ENCODE results near the gene RPS18. TPM values are rescaled to one million over a fixed set of nuclear protein-coding genes. Genes with fewer than 3 reads are reported as not detected.
"Not testable (repeated sequence)": the region's sequence is repeated elsewhere in the genome, so short reads cannot be mapped to it uniquely, and the experiment has no call there.

RPS18 gene
- polyA plus RNA-seq: 1,000 to 10,000 TPM; 2,947 to 6,778 (median 4,959) TPM
- long read RNA-seq, donor 1, transcript RPS18-237 (5 exons, 642 nt): minor isoform, 51 of 6,553 reads
- long read RNA-seq, donor 1, transcript RPS18-236 (5 exons, 996 nt): minor isoform, 242 of 6,553 reads
- long read RNA-seq, donor 1, transcript RPS18-235 (3 exons, 413 nt): minor isoform, 67 of 6,553 reads
- long read RNA-seq, donor 1, transcript RPS18-230 (6 exons, 613 nt): major isoform, 5,378 of 6,553 reads
- long read RNA-seq, donor 1, partial matches to known transcripts: 379 of 6,553 reads
- long read RNA-seq, donor 1, other reads (novel, unspliced or antisense): 404 of 6,553 reads
- long read RNA-seq, donor 2, transcript RPS18-230 (6 exons, 613 nt): major isoform, 1,206 of 1,413 reads
- long read RNA-seq, donor 2, transcript RPS18-237 (5 exons, 642 nt): minor isoform, 7 of 1,413 reads
- long read RNA-seq, donor 2, transcript RPS18-236 (5 exons, 996 nt): minor isoform, 45 of 1,413 reads
- long read RNA-seq, donor 2, transcript RPS18-235 (3 exons, 413 nt): minor isoform, 9 of 1,413 reads
- long read RNA-seq, donor 2, partial matches to known transcripts: 49 of 1,413 reads
- long read RNA-seq, donor 2, other reads (novel, unspliced or antisense): 91 of 1,413 reads
- long read RNA-seq, donor 3, transcript RPS18-235 (3 exons, 413 nt): minor isoform, 23 of 1,820 reads
- long read RNA-seq, donor 3, transcript RPS18-237 (5 exons, 642 nt): minor isoform, 12 of 1,820 reads
- long read RNA-seq, donor 3, transcript RPS18-230 (6 exons, 613 nt): major isoform, 1,459 of 1,820 reads
- long read RNA-seq, donor 3, transcript RPS18-236 (5 exons, 996 nt): minor isoform, 93 of 1,820 reads
- long read RNA-seq, donor 3, partial matches to known transcripts: 131 of 1,820 reads
- long read RNA-seq, donor 3, other reads (novel, unspliced or antisense): 97 of 1,820 reads
- long read RNA-seq, donor 4, transcript RPS18-230 (6 exons, 613 nt): major isoform, 47 of 51 reads
- long read RNA-seq, donor 4, partial matches to known transcripts: 0 of 51 reads
- long read RNA-seq, donor 4, other reads (novel, unspliced or antisense): 0 of 51 reads
- long read RNA-seq, donor 5, transcript RPS18-235 (3 exons, 413 nt): minor isoform, 25 of 694 reads
- long read RNA-seq, donor 5, transcript RPS18-236 (5 exons, 996 nt): minor isoform, 33 of 694 reads
- long read RNA-seq, donor 5, transcript RPS18-230 (6 exons, 613 nt): major isoform, 565 of 694 reads
- long read RNA-seq, donor 5, partial matches to known transcripts: 37 of 694 reads
- long read RNA-seq, donor 5, other reads (novel, unspliced or antisense): 25 of 694 reads
- long read RNA-seq, donor 6, transcript RPS18-236 (5 exons, 996 nt): minor isoform, 61 of 2,076 reads
- long read RNA-seq, donor 6, transcript RPS18-237 (5 exons, 642 nt): minor isoform, 8 of 2,076 reads
- long read RNA-seq, donor 6, transcript RPS18-230 (6 exons, 613 nt): major isoform, 1,797 of 2,076 reads
- long read RNA-seq, donor 6, transcript RPS18-235 (3 exons, 413 nt): minor isoform, 13 of 2,076 reads
- long read RNA-seq, donor 6, partial matches to known transcripts: 69 of 2,076 reads
- long read RNA-seq, donor 6, other reads (novel, unspliced or antisense): 122 of 2,076 reads
- long read RNA-seq, donor 7, transcript RPS18-237 (5 exons, 642 nt): minor isoform, 16 of 2,812 reads
- long read RNA-seq, donor 7, transcript RPS18-230 (6 exons, 613 nt): major isoform, 2,460 of 2,812 reads
- long read RNA-seq, donor 7, transcript RPS18-235 (3 exons, 413 nt): minor isoform, 13 of 2,812 reads
- long read RNA-seq, donor 7, transcript RPS18-236 (5 exons, 996 nt): minor isoform, 80 of 2,812 reads
- long read RNA-seq, donor 7, partial matches to known transcripts: 61 of 2,812 reads
- long read RNA-seq, donor 7, other reads (novel, unspliced or antisense): 173 of 2,812 reads
- long read RNA-seq, donor 8, transcript RPS18-236 (5 exons, 996 nt): minor isoform, 11 of 357 reads
- long read RNA-seq, donor 8, transcript RPS18-230 (6 exons, 613 nt): major isoform, 324 of 357 reads
- long read RNA-seq, donor 8, partial matches to known transcripts: 0 of 357 reads
- long read RNA-seq, donor 8, other reads (novel, unspliced or antisense): 16 of 357 reads
- long read RNA-seq, donor 9, transcript RPS18-236 (5 exons, 996 nt): minor isoform, 24 of 580 reads
- long read RNA-seq, donor 9, transcript RPS18-235 (3 exons, 413 nt): minor isoform, 6 of 580 reads
- long read RNA-seq, donor 9, transcript RPS18-237 (5 exons, 642 nt): minor isoform, 7 of 580 reads
- long read RNA-seq, donor 9, transcript RPS18-230 (6 exons, 613 nt): major isoform, 505 of 580 reads
- long read RNA-seq, donor 9, partial matches to known transcripts: 7 of 580 reads
- long read RNA-seq, donor 9, other reads (novel, unspliced or antisense): 31 of 580 reads
- long read RNA-seq, donor 10, transcript RPS18-235 (3 exons, 413 nt): minor isoform, 24 of 2,864 reads
- long read RNA-seq, donor 10, transcript RPS18-236 (5 exons, 996 nt): minor isoform, 108 of 2,864 reads
- long read RNA-seq, donor 10, transcript RPS18-230 (6 exons, 613 nt): major isoform, 2,406 of 2,864 reads
- long read RNA-seq, donor 10, transcript RPS18-237 (5 exons, 642 nt): minor isoform, 9 of 2,864 reads
- long read RNA-seq, donor 10, partial matches to known transcripts: 118 of 2,864 reads
- long read RNA-seq, donor 10, other reads (novel, unspliced or antisense): 192 of 2,864 reads

DNA sequence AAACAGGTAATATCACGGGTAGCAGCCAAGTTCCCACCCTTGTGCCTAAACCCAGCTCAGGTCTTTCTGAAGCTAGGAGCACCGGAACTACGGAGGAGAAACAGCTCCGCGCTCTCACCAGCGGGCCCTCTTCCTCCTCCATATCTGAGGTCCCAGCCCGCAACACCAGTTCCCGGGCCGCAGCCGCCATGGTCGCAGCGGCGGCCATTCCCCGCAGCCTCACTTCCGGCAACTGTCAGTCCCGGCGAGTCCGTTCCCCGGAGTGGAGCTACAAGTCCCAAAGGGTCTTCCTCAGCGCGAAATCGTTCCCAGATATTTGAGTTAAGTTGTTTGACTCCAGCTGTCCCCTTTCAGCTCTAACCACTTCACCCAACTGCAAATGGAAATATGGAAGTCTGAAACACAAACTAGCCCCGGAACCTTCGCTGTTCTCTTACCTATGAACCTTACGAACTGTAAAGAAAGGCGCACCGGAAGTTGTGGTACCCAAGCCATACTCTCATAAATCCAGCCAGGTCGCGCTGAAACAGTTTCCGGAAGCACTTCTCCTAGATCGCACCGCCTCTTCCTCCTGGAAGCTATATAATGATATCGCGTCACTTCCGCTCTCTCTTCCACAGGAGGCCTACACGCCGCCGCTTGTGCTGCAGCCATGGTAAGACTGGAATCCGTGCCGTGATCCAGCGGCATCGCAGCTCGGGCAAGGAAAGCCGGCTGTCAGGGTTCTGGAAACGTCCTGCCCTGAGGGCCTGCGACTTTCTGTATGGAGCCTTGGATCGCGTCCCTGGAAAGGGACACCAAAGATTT is at the start of gene RPS18, which contains the start of gene VPS52:
Gene RPS18 (plus strand): TSS at position 608 of the 807 bp plus-strand sequence. CDS start 45 bp downstream, at position 653.
Gene VPS52 (minus strand): TSS at position 409 of the 807 bp plus-strand sequence. CDS start 201 bp downstream, at position 208.
- peak; percentile 98 to 99 for DNase-seq
- 0% methylated on average over 48 of the region's 48 CpGs for WGBS, 3 donors
- Histone ChIP-seq H3K4me3 (ENCODE audit: low read depth in 1 of 3, low read length in 3 of 3) (peak within 1 kb of the TSS; percentile 60 to 85 (median 69)), H3K9me3 (ENCODE audit: control insufficient read depth in 2 of 2, insufficient read depth in 1 of 2, low read depth in 1 of 2, low read length in 1 of 2) (no peaks in the 10 kb centered on the region), H3K27me3 (ENCODE audit: control insufficient read depth in 3 of 3, insufficient read depth in 3 of 3, low read length in 3 of 3) (no peaks in the 10 kb centered on the region), H3K4me1 (ENCODE audit: control insufficient read depth in 3 of 3, insufficient read depth in 2 of 3, low read depth in 1 of 3, low read length in 2 of 3) (peaks cover 0 to 41% (median 2%) of the 10 kb centered on the region in 3 donors), H3K27ac (ENCODE audit: low read depth in 1 of 3, low read length in 2 of 3) (peak within 1 kb of the TSS; percentile 87 to 99 (median 91)), H3K36me3 (ENCODE audit: control insufficient read depth in 3 of 3, insufficient read depth in 2 of 3, low read depth in 1 of 3, low read length in 3 of 3) (peaks cover 13 to 53% (median 14%) of the 10 kb centered on the region in 3 donors)
- FAIRE-seq: no peak

DNA sequence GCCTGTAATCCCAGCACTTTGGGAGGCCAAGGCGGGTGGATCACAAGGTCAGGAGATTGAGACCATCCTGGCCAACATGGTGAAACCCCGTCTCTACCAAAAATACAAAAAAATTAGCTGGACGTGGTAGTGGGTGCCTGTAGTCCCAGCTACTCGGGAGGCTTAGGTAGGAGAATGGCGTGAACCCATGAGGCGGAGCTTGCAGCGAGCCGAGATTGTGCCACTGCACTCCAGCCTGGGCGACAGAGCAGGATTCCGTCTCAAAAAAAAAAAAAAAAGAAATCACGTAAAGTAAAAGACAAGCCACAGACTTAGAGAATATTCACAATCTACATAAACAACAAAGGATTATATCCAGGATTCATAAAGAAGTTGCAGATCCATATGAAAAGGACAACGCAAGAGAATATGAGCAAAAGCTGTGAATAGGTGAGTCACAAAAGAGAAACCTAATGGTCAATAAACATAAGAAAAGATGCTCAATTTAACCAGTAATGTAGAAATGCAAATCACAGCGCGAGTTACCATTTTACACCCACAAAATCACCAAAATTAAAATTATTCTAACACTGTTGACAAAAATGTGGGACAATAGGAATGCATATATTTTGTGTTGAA is 45.3 kb upstream of the RPS18 start:
- H3K36me3 ChIP-seq (ENCODE audit: control insufficient read depth in 3 of 3, insufficient read depth in 2 of 3, low read depth in 1 of 3, low read length in 3 of 3); H3K9me3 ChIP-seq (ENCODE audit: control insufficient read depth in 2 of 2, insufficient read depth in 1 of 2, low read depth in 1 of 2, low read length in 1 of 2); FAIRE-seq; DNase-seq; H3K4me3 ChIP-seq (ENCODE audit: low read depth in 1 of 3, low read length in 3 of 3); H3K4me1 ChIP-seq (ENCODE audit: control insufficient read depth in 3 of 3, insufficient read depth in 2 of 3, low read depth in 1 of 3, low read length in 2 of 3); H3K27ac ChIP-seq (ENCODE audit: low read depth in 1 of 3, low read length in 2 of 3): not testable (repeated sequence)
- H3K27me3 ChIP-seq (ENCODE audit: control insufficient read depth in 3 of 3, insufficient read depth in 3 of 3, low read length in 3 of 3): peaks cover 0 to 11% (median 0%) of the 10 kb centered on the region in 3 donors
- WGBS, 3 donors: 48 to 60% (median 56%) methylated on average over 14 of the region's 14 CpGs

- H3K27ac ChIP-seq (ENCODE audit: low read depth in 1 of 3, low read length in 2 of 3): no peak overlapping the region
- H3K4me1 ChIP-seq (ENCODE audit: control insufficient read depth in 3 of 3, insufficient read depth in 2 of 3, low read depth in 1 of 3, low read length in 2 of 3): no peaks in the 10 kb centered on the region
- peaks cover 0 to 30% (median 0%) of the 10 kb centered on the region in 3 donors for H3K27me3 ChIP-seq (ENCODE audit: control insufficient read depth in 3 of 3, insufficient read depth in 3 of 3, low read length in 3 of 3)
- no peak for FAIRE-seq
- no peak overlapping the region for H3K4me3 ChIP-seq (ENCODE audit: low read depth in 1 of 3, low read length in 3 of 3)
- H3K36me3 ChIP-seq (ENCODE audit: control insufficient read depth in 3 of 3, insufficient read depth in 2 of 3, low read depth in 1 of 3, low read length in 3 of 3): no peaks in the 10 kb centered on the region
- WGBS, 3 donors: 24 to 37% (median 33%) methylated on average over 6 of the region's 6 CpGs
- no peak for DNase-seq
- no peaks in the 10 kb centered on the region for H3K9me3 ChIP-seq (ENCODE audit: control insufficient read depth in 2 of 2, insufficient read depth in 1 of 2, low read depth in 1 of 2, low read length in 1 of 2)
Measured at GRCh38 chr6:33235221-33235634, 36.6 kb upstream of the RPS18 start.

DNA sequence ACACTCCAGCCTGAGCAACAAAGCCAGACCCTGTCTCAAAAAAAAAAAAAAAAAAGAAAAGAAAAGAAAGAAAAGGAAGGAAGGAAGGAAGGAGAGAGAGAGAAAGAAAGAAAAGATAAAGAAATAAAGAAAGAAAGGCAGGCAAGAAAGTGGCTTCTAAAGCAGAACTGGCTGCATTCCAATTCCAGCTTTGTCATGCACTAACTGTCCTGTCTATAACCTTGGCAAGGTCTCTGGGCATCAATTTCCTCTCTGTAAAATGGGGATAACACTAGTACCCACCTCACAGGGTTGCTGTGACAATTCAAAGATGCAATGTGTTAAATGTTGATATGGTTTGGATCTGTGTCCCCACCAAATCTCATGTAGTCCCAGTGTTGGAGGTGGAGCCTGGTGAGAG is 35.5 kb upstream of the RPS18 start:
- Histone ChIP-seq H3K4me3 (ENCODE audit: low read depth in 1 of 3, low read length in 3 of 3) (no peak overlapping the region), H3K36me3 (ENCODE audit: control insufficient read depth in 3 of 3, insufficient read depth in 2 of 3, low read depth in 1 of 3, low read length in 3 of 3) (no peaks in the 10 kb centered on the region), H3K27me3 (ENCODE audit: control insufficient read depth in 3 of 3, insufficient read depth in 3 of 3, low read length in 3 of 3) (peaks cover 0 to 34% (median 0%) of the 10 kb centered on the region in 3 donors), H3K27ac (ENCODE audit: low read depth in 1 of 3, low read length in 2 of 3) (no peak overlapping the region), H3K4me1 (ENCODE audit: control insufficient read depth in 3 of 3, insufficient read depth in 2 of 3, low read depth in 1 of 3, low read length in 2 of 3) (no peaks in the 10 kb centered on the region), H3K9me3 (ENCODE audit: control insufficient read depth in 2 of 2, insufficient read depth in 1 of 2, low read depth in 1 of 2, low read length in 1 of 2) (no peaks in the 10 kb centered on the region)
- no peak for FAIRE-seq
- no peak for DNase-seq

GRCh38 chr6:33236852-33237251 is 35.0 kb upstream of the RPS18 start:
- Histone ChIP-seq H3K4me1 (ENCODE audit: control insufficient read depth in 3 of 3, insufficient read depth in 2 of 3, low read depth in 1 of 3, low read length in 2 of 3) (no peaks in the 10 kb centered on the region), H3K4me3 (ENCODE audit: low read depth in 1 of 3, low read length in 3 of 3) (no peak overlapping the region), H3K27me3 (ENCODE audit: control insufficient read depth in 3 of 3, insufficient read depth in 3 of 3, low read length in 3 of 3) (peaks cover 0 to 34% (median 0%) of the 10 kb centered on the region in 3 donors), H3K9me3 (ENCODE audit: control insufficient read depth in 2 of 2, insufficient read depth in 1 of 2, low read depth in 1 of 2, low read length in 1 of 2) (no peaks in the 10 kb centered on the region), H3K36me3 (ENCODE audit: control insufficient read depth in 3 of 3, insufficient read depth in 2 of 3, low read depth in 1 of 3, low read length in 3 of 3) (no peaks in the 10 kb centered on the region), H3K27ac (ENCODE audit: low read depth in 1 of 3, low read length in 2 of 3) (no peak overlapping the region)
- WGBS, 3 donors: 87 to 91% (median 89%) methylated on average over 6 of the region's 6 CpGs
- DNase-seq (no peak), FAIRE-seq (no peak)

GRCh38 chr6:33237741-33238140 is 34.1 kb upstream of the RPS18 start:
- FAIRE-seq (no peak), DNase-seq (no peak)
- Histone ChIP-seq H3K9me3 (ENCODE audit: control insufficient read depth in 2 of 2, insufficient read depth in 1 of 2, low read depth in 1 of 2, low read length in 1 of 2) (no peaks in the 10 kb centered on the region), H3K4me3 (ENCODE audit: low read depth in 1 of 3, low read length in 3 of 3) (no peak overlapping the region), H3K27ac (ENCODE audit: low read depth in 1 of 3, low read length in 2 of 3) (no peak overlapping the region), H3K27me3 (ENCODE audit: control insufficient read depth in 3 of 3, insufficient read depth in 3 of 3, low read length in 3 of 3) (peaks cover 0 to 32% (median 0%) of the 10 kb centered on the region in 3 donors), H3K36me3 (ENCODE audit: control insufficient read depth in 3 of 3, insufficient read depth in 2 of 3, low read depth in 1 of 3, low read length in 3 of 3) (no peaks in the 10 kb centered on the region), H3K4me1 (ENCODE audit: control insufficient read depth in 3 of 3, insufficient read depth in 2 of 3, low read depth in 1 of 3, low read length in 2 of 3) (no peaks in the 10 kb centered on the region)
- WGBS, 3 donors: 41 to 59% (median 56%) methylated on average over 2 of the region's 2 CpGs
